ENCODE data around the gene MTCL3.

GRCh38 chr6:127481628-127482027, 37.5 kb downstream of the MTCL3 start:
- TF ChIP-seq CTCF (conservative IDR thresholded peaks at IDR 0.05 in 1 of 2, IDR thresholded peaks at IDR 0.05 in 1 of 2; ENCODE audit: low read depth in 1 of 2, low read length in 2 of 2): no peak
- no peak for TF ChIP-seq EZH2 (IDR thresholded peaks at IDR 0.05; ENCODE audit: low read length, missing control alignments)

Data from fibroblast of lung (primary cell).